ENCODE measurements around the gene TLE7. TPM values are rescaled to one million over a fixed set of nuclear protein-coding genes. Genes with fewer than 3 reads are reported as not detected.

The TLE7 gene
- total RNA-seq, 1 donor from 2014 or later = not detected

DNA sequence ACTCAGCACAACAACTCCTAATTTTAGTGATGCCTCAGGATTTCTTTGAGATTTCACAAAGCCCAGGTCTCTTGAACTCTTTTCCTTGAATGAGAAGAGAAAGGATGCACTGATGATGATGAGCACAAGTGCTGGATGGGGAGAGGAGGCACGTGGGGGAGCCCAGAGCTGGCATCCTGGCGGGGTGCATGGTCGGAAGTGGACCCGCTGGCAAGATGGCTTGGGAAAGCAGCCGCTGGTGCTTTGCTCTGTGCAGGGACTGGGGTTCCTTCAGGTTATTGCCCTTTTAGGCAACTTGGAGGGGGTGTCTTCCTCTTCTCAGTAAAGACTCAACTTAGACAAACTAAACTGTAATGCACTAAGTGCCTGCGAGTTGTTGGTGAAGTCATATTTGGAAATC, 61.0 kb downstream of the TLE7 start:
- DNase-seq (ENCODE audit: low spot score in 2 of 2) (no peak), FAIRE-seq (no peak)

Other genes with a start within 250 kb of the TLE7 start
- gene HYDIN, start 211.3 kb downstream of the TLE7 start, total RNA-seq = 19.2 TPM
- 35.9 TPM for gene CMTR2, start 152.7 kb downstream of the TLE7 start, total RNA-seq
- 19.2 TPM for gene CALB2, start 83.3 kb downstream of the TLE7 start, total RNA-seq
- 23.6 TPM for gene ZNF23, start 20.2 kb upstream of the TLE7 start, total RNA-seq
- 6.5 TPM for gene ZNF19, start 47.3 kb upstream of the TLE7 start, total RNA-seq
- gene CHST4, start 84.4 kb upstream of the TLE7 start, total RNA-seq = not detected
- not detected for gene TAT, start 135.0 kb upstream of the TLE7 start, total RNA-seq
- gene MARVELD3, start 184.1 kb upstream of the TLE7 start, total RNA-seq = not detected